ENCODE results near the gene ZNF487.
A peak's percentile ranks its signal among the peaks of the same experiment; 100 is the strongest.

DNA sequence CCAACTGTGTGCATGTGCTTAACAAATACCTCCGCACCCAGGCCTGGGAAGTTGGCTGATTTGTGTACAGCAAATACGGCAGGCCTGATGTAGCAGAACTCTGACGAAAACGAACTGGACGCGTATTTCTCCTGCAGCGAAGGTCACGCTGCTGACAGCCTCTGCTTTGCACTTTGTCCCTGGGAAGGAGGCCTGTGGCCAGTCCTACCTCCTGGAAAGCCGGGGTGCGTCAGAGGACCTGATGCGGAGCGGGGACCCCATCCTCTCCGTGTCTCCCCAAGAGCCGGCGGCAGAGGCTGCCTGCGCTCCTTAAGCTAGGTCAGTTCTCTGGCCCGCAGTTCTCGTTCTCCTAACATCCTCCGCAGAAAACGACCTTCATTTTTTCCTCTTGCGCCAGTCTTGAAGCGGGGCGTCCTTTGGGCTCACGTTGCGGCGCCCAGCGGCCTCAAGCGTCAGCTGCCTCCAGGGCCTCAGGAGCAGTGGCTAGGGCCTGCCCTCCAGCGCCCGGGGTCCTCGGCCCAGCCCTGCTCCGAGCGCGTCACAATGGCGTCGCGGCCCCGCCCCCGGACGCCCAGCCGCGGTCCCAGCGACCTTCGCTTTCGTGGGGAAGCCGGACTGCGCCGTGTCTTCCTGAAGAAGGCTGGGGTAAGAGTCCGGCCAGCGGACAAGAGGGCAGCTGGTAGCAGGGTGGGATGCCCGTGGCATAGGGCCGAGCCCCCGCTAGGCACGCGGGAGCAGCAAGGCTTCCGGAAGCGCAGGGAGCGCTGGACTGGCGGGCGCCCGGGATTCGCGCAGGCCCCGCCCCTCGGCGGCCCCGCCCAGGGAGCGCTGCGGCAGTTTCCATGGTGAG lies at the start of gene ZNF487:
- no peak for TF ChIP-seq NFE2L2 (conservative IDR thresholded peaks at IDR 0.05; ENCODE audit: low read length)
- TF ChIP-seq JUNB (IDR thresholded peaks at IDR 0.05): no peak
- TF ChIP-seq, protein P1, sequence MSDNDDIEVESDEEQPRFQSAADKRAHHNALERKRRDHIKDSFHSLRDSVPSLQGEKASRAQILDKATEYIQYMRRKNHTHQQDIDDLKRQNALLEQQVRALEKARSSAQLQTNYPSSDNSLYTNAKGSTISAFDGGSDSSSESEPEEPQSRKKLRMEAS (IDR thresholded peaks at IDR 0.05): peak; percentile 82
- TF ChIP-seq, protein P2, sequence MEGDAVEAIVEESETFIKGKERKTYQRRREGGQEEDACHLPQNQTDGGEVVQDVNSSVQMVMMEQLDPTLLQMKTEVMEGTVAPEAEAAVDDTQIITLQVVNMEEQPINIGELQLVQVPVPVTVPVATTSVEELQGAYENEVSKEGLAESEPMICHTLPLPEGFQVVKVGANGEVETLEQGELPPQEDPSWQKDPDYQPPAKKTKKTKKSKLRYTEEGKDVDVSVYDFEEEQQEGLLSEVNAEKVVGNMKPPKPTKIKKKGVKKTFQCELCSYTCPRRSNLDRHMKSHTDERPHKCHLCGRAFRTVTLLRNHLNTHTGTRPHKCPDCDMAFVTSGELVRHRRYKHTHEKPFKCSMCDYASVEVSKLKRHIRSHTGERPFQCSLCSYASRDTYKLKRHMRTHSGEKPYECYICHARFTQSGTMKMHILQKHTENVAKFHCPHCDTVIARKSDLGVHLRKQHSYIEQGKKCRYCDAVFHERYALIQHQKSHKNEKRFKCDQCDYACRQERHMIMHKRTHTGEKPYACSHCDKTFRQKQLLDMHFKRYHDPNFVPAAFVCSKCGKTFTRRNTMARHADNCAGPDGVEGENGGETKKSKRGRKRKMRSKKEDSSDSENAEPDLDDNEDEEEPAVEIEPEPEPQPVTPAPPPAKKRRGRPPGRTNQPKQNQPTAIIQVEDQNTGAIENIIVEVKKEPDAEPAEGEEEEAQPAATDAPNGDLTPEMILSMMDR (IDR thresholded peaks at IDR 0.05): peak; percentile 18; the same call in 2 of the 3 replicates
- peak; percentile 71 for TF ChIP-seq POLR2A (IDR thresholded peaks at IDR 0.05; ENCODE audit: low read length)
- TF ChIP-seq BHLHE40 (IDR thresholded peaks at IDR 0.05; ENCODE audit: low read depth, low read length): no peak
- TF ChIP-seq, protein P3, sequence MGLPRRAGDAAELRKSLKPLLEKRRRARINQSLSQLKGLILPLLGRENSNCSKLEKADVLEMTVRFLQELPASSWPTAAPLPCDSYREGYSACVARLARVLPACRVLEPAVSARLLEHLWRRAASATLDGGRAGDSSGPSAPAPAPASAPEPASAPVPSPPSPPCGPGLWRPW (IDR thresholded peaks at IDR 0.05): no peak
- no peak for TF ChIP-seq HDAC2 (IDR thresholded peaks at IDR 0.05)
- peak; percentile 46; the same call in 1 of the 2 replicates for TF ChIP-seq TP53 (CRISPR knock-in tag; IDR thresholded peaks at IDR 0.05)
- no peak; the same call in 1 of the 2 replicates for TF ChIP-seq MYC (IDR thresholded peaks at IDR 0.05; ENCODE audit: borderline replicate concordance, low read length)
- TF ChIP-seq, protein P4, sequence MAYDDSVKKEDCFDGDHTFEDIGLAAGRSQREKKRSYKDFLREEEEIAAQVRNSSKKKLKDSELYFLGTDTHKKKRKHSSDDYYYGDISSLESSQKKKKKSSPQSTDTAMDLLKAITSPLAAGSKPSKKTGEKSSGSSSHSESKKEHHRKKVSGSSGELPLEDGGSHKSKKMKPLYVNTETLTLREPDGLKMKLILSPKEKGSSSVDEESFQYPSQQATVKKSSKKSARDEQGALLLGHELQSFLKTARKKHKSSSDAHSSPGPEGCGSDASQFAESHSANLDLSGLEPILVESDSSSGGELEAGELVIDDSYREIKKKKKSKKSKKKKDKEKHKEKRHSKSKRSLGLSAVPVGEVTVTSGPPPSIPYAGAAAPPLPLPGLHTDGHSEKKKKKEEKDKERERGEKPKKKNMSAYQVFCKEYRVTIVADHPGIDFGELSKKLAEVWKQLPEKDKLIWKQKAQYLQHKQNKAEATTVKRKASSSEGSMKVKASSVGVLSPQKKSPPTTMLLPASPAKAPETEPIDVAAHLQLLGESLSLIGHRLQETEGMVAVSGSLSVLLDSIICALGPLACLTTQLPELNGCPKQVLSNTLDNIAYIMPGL (CRISPR knock-in tag; IDR thresholded peaks at IDR 0.05; ENCODE audit: borderline replicate concordance): 0 out of 2 replicates have a peak, but pooled peaks have one; percentile 45
- TF ChIP-seq RCOR1 (IDR thresholded peaks at IDR 0.05; ENCODE audit: low read depth, low read length): no peak
- TF ChIP-seq CEBPB (IDR thresholded peaks at IDR 0.05): no peak

Measured in A549 (cell line).